Activated CD4-positive, alpha-beta T cell treated with anti-CD3 and anti-CD28 coated beads, Interleukin-2, amount 10 ng/mL, durations not matched to agents 7 days and 5 days (primary cell): ENCODE data around the gene DRD1. TPM values are rescaled to one million over a fixed set of nuclear protein-coding genes. Genes with fewer than 3 reads are reported as not detected.

Experiments used
- CTCF ChIA-PET: fragments of 350-600 bp; sonication (Branson Sonifier 250); formaldehyde crosslinking; loops from one replicate; lab custom pipeline; 2021; ENCODE audit warnings: antibody characterized with exemption; lab: Charles Lee
- POLR2A ChIA-PET: fragments of 350-600 bp; sonication (Branson Sonifier 250); formaldehyde crosslinking; loops from one replicate; lab custom pipeline; 2021; ENCODE audit warnings: antibody characterized with exemption; lab: Charles Lee
- DNase-seq: peaks from one replicate; pipeline ENCODE4 v3.0.0-alpha.2; 2020
- H3K27ac Mint-ChIP-seq: one replicate; pipeline ENCODE4 v1.8.0; 2021; ENCODE audit warnings: mild to moderate bottlenecking, moderate library complexity, mixed read lengths
- H3K27me3 Mint-ChIP-seq: one replicate; pipeline ENCODE4 v1.8.0; 2021; ENCODE audit warnings: mixed read lengths
- H3K36me3 Mint-ChIP-seq: one replicate; pipeline ENCODE4 v1.8.0; 2021; ENCODE audit warnings: low read depth, mixed read lengths
- H3K4me1 Mint-ChIP-seq: one replicate; pipeline ENCODE4 v1.8.0; 2021; ENCODE audit warnings: mixed read lengths
- H3K4me3 Mint-ChIP-seq: one replicate; pipeline ENCODE4 v1.8.0; 2021; ENCODE audit warnings: mild to moderate bottlenecking, moderate library complexity, mixed read lengths
- H3K9me3 Mint-ChIP-seq: one replicate; pipeline ENCODE4 v1.8.0; 2021; ENCODE audit warnings: mixed read lengths
- total RNA-seq, 2 experiments: library from RNA; stranded (reverse); gene quantifications; one replicate each; pipeline ENCODE4 v1.2.3, GENCODE V29; 2021

Gene DRD1
- total RNA-seq, 2 experiments from 2014 or later: not detected

GRCh38 chr5:175478384-175479124 is 34.6 kb upstream of the DRD1 start, which contains the start of gene SFXN1:
Gene SFXN1, plus strand, starts transcription at chr5:175478560. Its CDS starts 13,544 bp downstream, at chr5:175492104.
- ChIA-PET POLR2A (interaction anchor here (0.6 to 0.7 kb wide), 3 partner anchors 13 to 260 kb away, joined by 3 to 5 read pairs (median 4); no protein-coding TSS in a partner anchor), CTCF (interaction anchor here (1.3 to 3.7 kb wide), 2 partner anchors 8 to 14 kb away, joined by 4 to 31 read pairs; no protein-coding TSS in a partner anchor)
- DNase-seq: peak; percentile 78
- Mint-ChIP-seq H3K9me3 (no peaks in the 10 kb centered on the region), H3K27me3 (peaks cover 18% of the 10 kb centered on the region), H3K27ac (peak within 1 kb of the TSS; percentile 93), H3K4me3 (peak within 1 kb of the TSS; percentile 88), H3K4me1 (peaks cover 42% of the 10 kb centered on the region), H3K36me3 (peaks cover 40% of the 10 kb centered on the region)

- no peak for DNase-seq
- no peaks in the 10 kb centered on the region for H3K9me3 Mint-ChIP-seq
- H3K4me1 Mint-ChIP-seq: peaks cover 37% of the 10 kb centered on the region
- H3K4me3 Mint-ChIP-seq: peak overlapping the region; percentile 77
- ChIA-PET POLR2A (interaction anchor here (0.6 to 0.7 kb wide), 3 partner anchors 12 to 260 kb away, joined by 3 to 5 read pairs (median 4); no protein-coding TSS in a partner anchor), CTCF (interaction anchor here (1.3 to 3.7 kb wide), 2 partner anchors 9 to 14 kb away, joined by 4 to 31 read pairs; no protein-coding TSS in a partner anchor)
- H3K27me3 Mint-ChIP-seq: peaks cover 18% of the 10 kb centered on the region
- peak overlapping the region; percentile 84 for H3K27ac Mint-ChIP-seq
- H3K36me3 Mint-ChIP-seq: peaks cover 35% of the 10 kb centered on the region
These were observed 34.0 kb upstream of the DRD1 start for GRCh38 chr5:175478008-175478383.

GRCh38 chr5:175477440-175477839 is 33.5 kb upstream of the DRD1 start:
- peak overlapping the region; percentile 77 for H3K4me3 Mint-ChIP-seq
- H3K27me3 Mint-ChIP-seq: peaks cover 18% of the 10 kb centered on the region
- ChIA-PET POLR2A (no interaction called here), CTCF (interaction anchor here (1.3 to 3.7 kb wide), 2 partner anchors 10 to 13 kb away, joined by 4 to 31 read pairs; no protein-coding TSS in a partner anchor)
- DNase-seq: no peak
- peaks cover 33% of the 10 kb centered on the region for H3K4me1 Mint-ChIP-seq
- peaks cover 30% of the 10 kb centered on the region for H3K36me3 Mint-ChIP-seq
- H3K9me3 Mint-ChIP-seq: no peaks in the 10 kb centered on the region
- H3K27ac Mint-ChIP-seq: no peak overlapping the region

GRCh38 chr5:175475248-175475647 is 31.3 kb upstream of the DRD1 start:
- Mint-ChIP-seq H3K36me3 (peaks cover 10% of the 10 kb centered on the region), H3K4me3 (no peak overlapping the region), H3K4me1 (peaks cover 17% of the 10 kb centered on the region), H3K27me3 (peaks cover 19% of the 10 kb centered on the region), H3K27ac (no peak overlapping the region), H3K9me3 (no peaks in the 10 kb centered on the region)
- ChIA-PET CTCF (interaction anchor here (3.7 kb wide), 1 partner anchor 11 kb away, joined by 31 read pairs; no protein-coding TSS in a partner anchor), POLR2A (no interaction called here)
- no peak for DNase-seq

- H3K9me3 Mint-ChIP-seq: no peaks in the 10 kb centered on the region
- POLR2A ChIA-PET: no interaction called here
- CTCF ChIA-PET: interaction anchor here (0.8 kb wide), 1 partner anchor 287 kb away, joined by 3 read pairs; no protein-coding TSS in a partner anchor
These were observed 28.4 kb upstream of the DRD1 start for GRCh38 chr5:175472378-175472777.

GRCh38 chr5:175471628-175472027 is 27.6 kb upstream of the DRD1 start:
- Mint-ChIP-seq H3K9me3 (no peaks in the 10 kb centered on the region), H3K27me3 (peaks cover 25% of the 10 kb centered on the region), H3K36me3 (no peaks in the 10 kb centered on the region), H3K27ac (no peak overlapping the region), H3K4me3 (no peak overlapping the region), H3K4me1 (peaks cover 7% of the 10 kb centered on the region)
- ChIA-PET CTCF (no interaction called here), POLR2A (no interaction called here)
- DNase-seq: no peak

More at GRCh38 chr5:175472378-175472777, 28.4 kb upstream of the DRD1 start:
- peaks cover 23% of the 10 kb centered on the region for H3K27me3 Mint-ChIP-seq
- peaks cover 7% of the 10 kb centered on the region for H3K4me1 Mint-ChIP-seq
- DNase-seq: no peak
- H3K36me3 Mint-ChIP-seq: no peaks in the 10 kb centered on the region
- no peak overlapping the region for H3K27ac Mint-ChIP-seq
- H3K4me3 Mint-ChIP-seq: no peak overlapping the region

GRCh38 chr5:175471196-175471595 is 27.2 kb upstream of the DRD1 start:
- Mint-ChIP-seq H3K36me3 (no peaks in the 10 kb centered on the region), H3K4me1 (peaks cover 5% of the 10 kb centered on the region), H3K9me3 (no peaks in the 10 kb centered on the region), H3K27me3 (peaks cover 25% of the 10 kb centered on the region), H3K4me3 (no peak overlapping the region), H3K27ac (no peak overlapping the region)
- ChIA-PET CTCF (no interaction called here), POLR2A (no interaction called here)
- no peak for DNase-seq

GRCh38 chr5:175470781-175471180 is 26.8 kb upstream of the DRD1 start:
- no peak overlapping the region for H3K27ac Mint-ChIP-seq

GRCh38 chr5:175469916-175470315 is 25.9 kb upstream of the DRD1 start:
- Mint-ChIP-seq H3K9me3 (no peaks in the 10 kb centered on the region), H3K36me3 (no peaks in the 10 kb centered on the region), H3K4me1 (peaks cover 8% of the 10 kb centered on the region), H3K27ac (no peak overlapping the region), H3K27me3 (peaks cover 21% of the 10 kb centered on the region), H3K4me3 (no peak overlapping the region)
- CTCF ChIA-PET: no interaction called here
- POLR2A ChIA-PET: no interaction called here
- no peak for DNase-seq

More at GRCh38 chr5:175470781-175471180, 26.8 kb upstream of the DRD1 start:
- H3K36me3 Mint-ChIP-seq: no peaks in the 10 kb centered on the region
- ChIA-PET CTCF (no interaction called here), POLR2A (no interaction called here)
- H3K27me3 Mint-ChIP-seq: peaks cover 23% of the 10 kb centered on the region
- no peak for DNase-seq
- no peak overlapping the region for H3K4me3 Mint-ChIP-seq
- no peaks in the 10 kb centered on the region for H3K9me3 Mint-ChIP-seq
- H3K4me1 Mint-ChIP-seq: peaks cover 5% of the 10 kb centered on the region

GRCh38 chr5:175468892-175469291 is 24.9 kb upstream of the DRD1 start:
- Mint-ChIP-seq H3K9me3 (no peaks in the 10 kb centered on the region), H3K4me1 (peaks cover 14% of the 10 kb centered on the region), H3K4me3 (no peak overlapping the region), H3K27ac (no peak overlapping the region), H3K27me3 (peaks cover 15% of the 10 kb centered on the region), H3K36me3 (no peaks in the 10 kb centered on the region)
- no peak for DNase-seq
- POLR2A ChIA-PET: no interaction called here
- CTCF ChIA-PET: interaction anchor here (0.6 kb wide), 1 partner anchor 256 kb away, joined by 3 read pairs; no protein-coding TSS in a partner anchor

- no peak overlapping the region for H3K27ac Mint-ChIP-seq
These were observed 24.2 kb upstream of the DRD1 start for GRCh38 chr5:175467983-175468690.

GRCh38 chr5:175466700-175467318 is 22.8 kb upstream of the DRD1 start:
- POLR2A ChIA-PET: no interaction called here

More at GRCh38 chr5:175467983-175468690, 24.2 kb upstream of the DRD1 start:
- Mint-ChIP-seq H3K4me1 (peaks cover 14% of the 10 kb centered on the region), H3K4me3 (no peak overlapping the region), H3K27me3 (peaks cover 15% of the 10 kb centered on the region), H3K9me3 (no peaks in the 10 kb centered on the region), H3K36me3 (no peaks in the 10 kb centered on the region)
- DNase-seq: no peak
- ChIA-PET POLR2A (no interaction called here), CTCF (interaction anchor here (0.6 to 1.2 kb wide), 2 partner anchors 17 to 257 kb away, joined by 3 read pairs; no protein-coding TSS in a partner anchor)

More at GRCh38 chr5:175466700-175467318, 22.8 kb upstream of the DRD1 start:
- CTCF ChIA-PET: interaction anchor here (1.1 to 1.6 kb wide), 2 partner anchors 29 to 69 kb away, joined by 3 to 4 read pairs; no protein-coding TSS in a partner anchor
- peaks cover 15% of the 10 kb centered on the region for H3K27me3 Mint-ChIP-seq
- H3K4me1 Mint-ChIP-seq: peaks cover 13% of the 10 kb centered on the region
- H3K4me3 Mint-ChIP-seq: no peak overlapping the region
- DNase-seq: no peak
- no peak overlapping the region for H3K27ac Mint-ChIP-seq
- no peaks in the 10 kb centered on the region for H3K36me3 Mint-ChIP-seq
- H3K9me3 Mint-ChIP-seq: no peaks in the 10 kb centered on the region
